ENCODE results near the gene LFNG. TPM values are rescaled to one million over a fixed set of nuclear protein-coding genes. Genes with fewer than 3 reads are reported as not detected.
A peak's percentile ranks its signal among the peaks of the same experiment; 100 is the strongest.

Gene LFNG
- total RNA-seq, 1 donor from 2014 or later = 83.5 TPM

- DNase-seq (ENCODE audit: low spot score) = no peak
- TF ChIP-seq CTCF (IDR thresholded peaks at IDR 0.05; ENCODE audit: unreplicated experiment) = no peak
- peaks cover 6% of the 10 kb centered on the region for H3K36me3 Mint-ChIP-seq (ENCODE audit: low read depth, unreplicated experiment)
- H3K4me3 Mint-ChIP-seq (ENCODE audit: unreplicated experiment) = no peak overlapping the region
- H3K27me3 Mint-ChIP-seq (ENCODE audit: unreplicated experiment) = peaks cover 2% of the 10 kb centered on the region
- no peak overlapping the region for H3K27ac Mint-ChIP-seq (ENCODE audit: unreplicated experiment)
- H3K9me3 Mint-ChIP-seq (ENCODE audit: unreplicated experiment) = no peaks in the 10 kb centered on the region
- H3K4me1 Mint-ChIP-seq (ENCODE audit: unreplicated experiment) = no peaks in the 10 kb centered on the region
These were observed 54.2 kb downstream of the LFNG start for GRCh38 chr7:2573761-2574160.

- Mint-ChIP-seq H3K4me3 (ENCODE audit: unreplicated experiment) (no peak overlapping the region), H3K4me1 (ENCODE audit: unreplicated experiment) (no peaks in the 10 kb centered on the region), H3K9me3 (ENCODE audit: unreplicated experiment) (no peaks in the 10 kb centered on the region), H3K27me3 (ENCODE audit: unreplicated experiment) (peaks cover 4% of the 10 kb centered on the region), H3K27ac (ENCODE audit: unreplicated experiment) (no peak overlapping the region), H3K36me3 (ENCODE audit: low read depth, unreplicated experiment) (peaks cover 8% of the 10 kb centered on the region)
- DNase-seq (ENCODE audit: low spot score) = no peak
- TF ChIP-seq CTCF (IDR thresholded peaks at IDR 0.05; ENCODE audit: unreplicated experiment) = no peak
These were observed 55.6 kb downstream of the LFNG start for GRCh38 chr7:2575046-2575732.

- H3K27me3 Mint-ChIP-seq (ENCODE audit: unreplicated experiment) = peaks cover 4% of the 10 kb centered on the region
- no peak overlapping the region for H3K4me3 Mint-ChIP-seq (ENCODE audit: unreplicated experiment)
- H3K4me1 Mint-ChIP-seq (ENCODE audit: unreplicated experiment) = no peaks in the 10 kb centered on the region
- H3K27ac Mint-ChIP-seq (ENCODE audit: unreplicated experiment) = no peak overlapping the region
- no peak for DNase-seq (ENCODE audit: low spot score)
- H3K9me3 Mint-ChIP-seq (ENCODE audit: unreplicated experiment) = no peaks in the 10 kb centered on the region
- H3K36me3 Mint-ChIP-seq (ENCODE audit: low read depth, unreplicated experiment) = peaks cover 8% of the 10 kb centered on the region
- TF ChIP-seq CTCF (IDR thresholded peaks at IDR 0.05; ENCODE audit: unreplicated experiment) = no peak
These were observed 56.3 kb downstream of the LFNG start for GRCh38 chr7:2575733-2576340.

GRCh38 chr7:2576742-2577491 is 57.3 kb downstream of the LFNG start:
- H3K36me3 Mint-ChIP-seq (ENCODE audit: low read depth, unreplicated experiment) = peaks cover 8% of the 10 kb centered on the region
- peaks cover 4% of the 10 kb centered on the region for H3K27me3 Mint-ChIP-seq (ENCODE audit: unreplicated experiment)
- no peak for DNase-seq (ENCODE audit: low spot score)
- H3K27ac Mint-ChIP-seq (ENCODE audit: unreplicated experiment) = peak overlapping the region; percentile 57
- H3K4me3 Mint-ChIP-seq (ENCODE audit: unreplicated experiment) = peak overlapping the region; percentile 33
- no peaks in the 10 kb centered on the region for H3K4me1 Mint-ChIP-seq (ENCODE audit: unreplicated experiment)
- no peaks in the 10 kb centered on the region for H3K9me3 Mint-ChIP-seq (ENCODE audit: unreplicated experiment)
- no peak for TF ChIP-seq CTCF (IDR thresholded peaks at IDR 0.05; ENCODE audit: unreplicated experiment)

Small RNA genes within 50 kb of the gene (microRNA-seq; reads per million reads assigned to microRNA genes)
- 1.6 reads per million, percentile 24 among the genes with 10 or more reads in this experiment for gene MIR4648 (ENCODE audit: unreplicated experiment)

Other genes with a start within 250 kb of the LFNG start
- 40.7 TPM for gene SNX8, start 205.3 kb upstream of the LFNG start, total RNA-seq (ENCODE audit: unreplicated experiment)
- 125 TPM for gene EIF3B, start 164.9 kb upstream of the LFNG start, total RNA-seq (ENCODE audit: unreplicated experiment)
- gene CHST12, start 116.2 kb upstream of the LFNG start, total RNA-seq (ENCODE audit: unreplicated experiment) = 26.9 TPM
- gene GRIFIN, start 43.4 kb upstream of the LFNG start, total RNA-seq (ENCODE audit: unreplicated experiment) = not detected
- gene BRAT1, start 35.8 kb downstream of the LFNG start, total RNA-seq (ENCODE audit: unreplicated experiment) = 34.0 TPM
- 9.6 TPM for gene IQCE, start 39.2 kb downstream of the LFNG start, total RNA-seq (ENCODE audit: unreplicated experiment)
- 250 TPM for gene TTYH3, start 112.2 kb downstream of the LFNG start, total RNA-seq (ENCODE audit: unreplicated experiment)
- 0.05 TPM for gene AMZ1, start 168.4 kb downstream of the LFNG start, total RNA-seq (ENCODE audit: unreplicated experiment)

All from endothelial cell (in vitro differentiated cells).